GM12873 (cell line): ENCODE results near the gene MOK.

Source experiments
- TF ChIP-seq, protein P1 (sequence below): IDR thresholded peaks from 2 replicates; pipeline ENCODE4 v1.5.1; 2012; ENCODE audit warnings: low read depth, mild to moderate bottlenecking, moderate library complexity, low read length, control low read depth; ENCODE audit not compliant: insufficient read depth; ENCODE audit errors: missing control alignments

The MOK gene

DNA sequence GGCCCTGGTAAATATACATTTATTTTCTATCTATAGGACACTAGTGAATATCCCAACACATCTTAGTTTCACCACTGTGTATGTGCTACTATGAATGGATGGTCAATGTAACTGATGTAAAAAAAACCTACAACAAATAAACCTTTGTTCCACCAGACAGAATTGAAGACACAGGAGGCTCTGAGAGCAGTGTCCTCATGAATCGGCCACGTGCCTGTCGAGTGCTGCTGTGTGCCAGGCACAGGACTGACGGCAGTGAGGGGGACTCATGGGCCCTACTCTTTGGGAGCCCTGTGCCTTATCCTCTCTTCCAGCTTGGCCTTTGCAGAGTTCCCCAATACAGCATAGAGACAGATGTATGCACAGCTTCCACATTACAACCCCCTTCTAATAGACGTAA, 39.5 kb upstream of the MOK start:
- TF ChIP-seq, protein P1, sequence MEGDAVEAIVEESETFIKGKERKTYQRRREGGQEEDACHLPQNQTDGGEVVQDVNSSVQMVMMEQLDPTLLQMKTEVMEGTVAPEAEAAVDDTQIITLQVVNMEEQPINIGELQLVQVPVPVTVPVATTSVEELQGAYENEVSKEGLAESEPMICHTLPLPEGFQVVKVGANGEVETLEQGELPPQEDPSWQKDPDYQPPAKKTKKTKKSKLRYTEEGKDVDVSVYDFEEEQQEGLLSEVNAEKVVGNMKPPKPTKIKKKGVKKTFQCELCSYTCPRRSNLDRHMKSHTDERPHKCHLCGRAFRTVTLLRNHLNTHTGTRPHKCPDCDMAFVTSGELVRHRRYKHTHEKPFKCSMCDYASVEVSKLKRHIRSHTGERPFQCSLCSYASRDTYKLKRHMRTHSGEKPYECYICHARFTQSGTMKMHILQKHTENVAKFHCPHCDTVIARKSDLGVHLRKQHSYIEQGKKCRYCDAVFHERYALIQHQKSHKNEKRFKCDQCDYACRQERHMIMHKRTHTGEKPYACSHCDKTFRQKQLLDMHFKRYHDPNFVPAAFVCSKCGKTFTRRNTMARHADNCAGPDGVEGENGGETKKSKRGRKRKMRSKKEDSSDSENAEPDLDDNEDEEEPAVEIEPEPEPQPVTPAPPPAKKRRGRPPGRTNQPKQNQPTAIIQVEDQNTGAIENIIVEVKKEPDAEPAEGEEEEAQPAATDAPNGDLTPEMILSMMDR = no peak

GRCh38 chr14:102344084-102344483, 39.1 kb upstream of the MOK start:
- TF ChIP-seq, protein P1 = no peak

- TF ChIP-seq, protein P1 = no peak
Measured at GRCh38 chr14:102342238-102342637, 37.3 kb upstream of the MOK start.

GRCh38 chr14:102341566-102341965, 36.6 kb upstream of the MOK start:
- TF ChIP-seq, protein P1 = no peak

- TF ChIP-seq, protein P1 = no peak
Measured at GRCh38 chr14:102338724-102339123, 33.8 kb upstream of the MOK start.

GRCh38 chr14:102335163-102335562, 30.2 kb upstream of the MOK start:
- TF ChIP-seq, protein P1 = no peak

DNA sequence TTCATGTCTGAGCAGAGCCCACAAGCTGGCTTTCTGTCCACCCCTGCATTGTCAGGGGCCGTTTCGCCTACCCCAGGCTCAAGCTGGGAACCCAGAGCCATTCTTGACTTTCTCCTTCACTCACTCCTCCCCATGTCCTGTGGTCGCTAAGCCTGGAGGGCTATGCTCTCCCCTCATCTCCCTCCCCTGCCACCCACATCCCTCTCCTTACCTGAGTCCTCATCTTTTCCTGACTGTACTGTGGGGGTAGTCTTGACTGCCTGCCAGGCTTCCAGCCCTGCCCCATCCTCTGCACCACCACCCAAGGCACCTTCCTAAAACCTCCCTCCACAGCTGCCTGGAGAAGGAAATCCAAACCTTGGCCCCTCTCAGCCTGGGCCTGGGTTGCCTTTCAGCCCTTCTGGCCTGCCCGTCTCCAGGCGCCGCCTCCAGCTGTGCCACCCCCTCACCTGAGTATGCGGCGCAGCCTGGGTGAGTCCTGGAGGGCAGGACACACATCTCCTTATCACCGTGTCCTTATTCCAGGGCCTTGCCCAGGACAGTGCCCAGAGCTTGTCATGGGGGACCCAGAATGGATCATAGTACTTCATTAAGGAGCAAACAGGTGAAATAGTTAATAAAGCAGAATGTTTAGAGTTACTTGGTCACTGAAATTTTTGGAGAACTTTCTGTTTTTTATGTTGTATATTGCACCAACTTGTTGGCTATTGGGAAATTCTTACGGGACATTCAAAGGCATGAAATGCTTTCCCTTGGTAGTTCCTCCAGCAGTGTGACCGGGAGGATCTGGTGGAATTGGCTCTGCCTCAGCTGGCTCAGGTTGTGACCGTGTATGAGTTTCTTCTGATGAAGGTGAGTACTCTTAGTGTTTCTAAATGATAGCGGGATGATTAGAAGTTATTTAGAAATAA, 29.1 kb upstream of the MOK start:
- TF ChIP-seq, protein P1 = no peak
